Smooth muscle cell (in vitro differentiated cells): ENCODE measurements around the gene TENT5C. TPM values are rescaled to one million over a fixed set of nuclear protein-coding genes. Genes with fewer than 3 reads are reported as not detected.

Experiments
- DNase-seq: peaks from one replicate; lab custom pipeline; 2025; ENCODE audit not compliant: unreplicated experiment; lab: John Stamatoyannopoulos, UW
- H2AFZ ChIP-seq: fragments of 200-600 bp; sonication (generic); 2 replicates; pipeline ENCODE4 v1.6.0; 2016; ENCODE audit warnings: antibody characterized with exemption, low read depth, mild to moderate bottlenecking
- H3F3A ChIP-seq: fragments of 200-600 bp; sonication (generic); 2 replicates; pipeline ENCODE4 v1.6.0; 2017; ENCODE audit warnings: antibody characterized with exemption, low read depth
- H3K27ac ChIP-seq: fragments of 200-600 bp; sonication (generic); 2 replicates; pipeline ENCODE4 v1.5.1; 2016; ENCODE audit warnings: low read depth, mild to moderate bottlenecking
- H3K27me3 ChIP-seq: fragments of 200-600 bp; sonication (generic); 2 replicates; pipeline ENCODE4 v1.6.1; 2016; ENCODE audit warnings: low read depth, mild to moderate bottlenecking
- H3K36me3 ChIP-seq: fragments of 200-600 bp; sonication (generic); 2 replicates; pipeline ENCODE4 v1.5.1; 2016; ENCODE audit warnings: low read depth
- H3K4me1 ChIP-seq: fragments of 200-600 bp; sonication (generic); 2 replicates; pipeline ENCODE4 v1.5.1; 2016; ENCODE audit warnings: low read depth
- H3K4me2 ChIP-seq: fragments of 200-600 bp; sonication (generic); 2 replicates; pipeline ENCODE4 v1.6.0; 2016; ENCODE audit warnings: mild to moderate bottlenecking
- H3K4me3 ChIP-seq: fragments of 200-600 bp; sonication (generic); 2 replicates; pipeline ENCODE4 v1.5.1; 2016; ENCODE audit warnings: mild to moderate bottlenecking
- H3K79me2 ChIP-seq: fragments of 200-600 bp; sonication (generic); 2 replicates; pipeline ENCODE4 v1.6.0; 2016; ENCODE audit warnings: low read depth, mild to moderate bottlenecking
- H3K9ac ChIP-seq: fragments of 200-600 bp; sonication (generic); 2 replicates; pipeline ENCODE4 v1.6.0; 2016; ENCODE audit warnings: low read depth
- H3K9me3 ChIP-seq: fragments of 200-600 bp; sonication (generic); replicated peaks from 2 replicates; pipeline ENCODE4 v1.5.1; 2016; ENCODE audit warnings: low read depth
- H4K20me1 ChIP-seq: fragments of 200-600 bp; sonication (generic); 2 replicates; pipeline ENCODE4 v1.6.0; 2016; ENCODE audit warnings: low read depth
- WGBS: methylation state at CpG from one replicate; pipeline ENCODE4 v1.1.7; 2016; ENCODE audit warnings: low lambda C conversion rate; 5-methylcytosine and 5-hydroxymethylcytosine counted together
- polyA plus RNA-seq: library from polyadenylated mRNA; unstranded; fragments of >200 nt; fragmentation: Nextera tagmentation; extraction: Ambion mirVana; gene quantifications from 2 replicates; pipeline ENCODE4 v1.2.1, GENCODE V29; 2016
- total RNA-seq: library from RNA; depleted of rRNA; stranded (reverse); fragments of >200 nt; gene quantifications from 2 replicates; pipeline ENCODE4 v1.2.3, GENCODE V29; 2014
- TF ChIP-seq, protein P1 (sequence below): fragments of 200-600 bp; sonication (generic); IDR thresholded peaks from 2 replicates; pipeline ENCODE4 v1.5.1; 2017; ENCODE audit warnings: borderline replicate concordance, mild to moderate bottlenecking, antibody characterized with exemption; ENCODE audit not compliant: insufficient read depth, poor library complexity, severe bottlenecking

TENT5C gene
- total and polyA plus RNA-seq, 2 experiments from 2014 or later: 5.3 to 5.7 TPM

DNA sequence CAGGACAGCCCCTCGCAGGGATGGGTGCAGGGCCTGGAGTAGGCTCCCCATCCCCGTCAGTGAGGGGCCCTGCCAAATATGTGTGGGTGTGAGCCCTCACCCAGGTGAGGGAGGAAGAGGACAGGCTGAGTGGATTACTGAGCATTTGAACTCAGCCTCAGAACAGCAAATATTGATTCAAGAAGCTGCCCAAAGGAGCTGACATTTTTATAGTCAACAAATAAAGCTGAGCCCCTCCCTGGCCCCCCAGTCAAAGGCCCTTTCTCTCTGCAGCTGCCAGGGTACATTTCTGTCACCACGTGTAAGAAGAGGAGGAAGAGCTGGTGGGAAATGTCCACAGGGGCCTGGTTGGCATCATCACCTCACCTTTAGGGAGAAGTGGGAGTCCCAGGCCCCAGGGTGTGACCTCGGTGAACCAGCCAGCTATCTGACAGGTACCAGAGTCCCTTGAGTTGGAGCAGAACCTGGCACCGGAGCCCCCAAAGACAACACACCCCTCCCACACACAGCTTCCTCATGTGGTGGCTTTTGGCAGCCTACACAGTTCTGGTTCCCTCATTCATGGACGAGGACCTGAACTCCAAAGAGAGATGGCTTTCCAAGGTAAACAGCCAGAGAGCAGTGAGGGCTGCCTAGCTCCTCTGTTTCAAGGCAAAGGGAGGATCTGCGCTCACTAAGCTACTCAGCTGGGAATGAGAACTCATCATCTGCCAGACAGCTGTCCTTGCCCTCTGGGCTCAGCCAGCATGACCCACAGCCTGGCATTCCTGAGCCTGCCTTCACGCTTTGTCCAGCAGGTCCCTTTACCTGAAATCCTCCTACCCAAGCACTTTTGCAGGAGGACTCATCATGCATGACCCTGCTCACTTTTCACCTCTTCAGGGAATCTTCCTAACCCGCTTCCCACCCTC is 43.0 kb upstream of the TENT5C start:
- Histone ChIP-seq H2AFZ (no peak overlapping the region), H3K9ac (no peak overlapping the region), H3K27ac (no peak overlapping the region), H3K4me1 (no peaks in the 10 kb centered on the region), H4K20me1 (no peaks in the 10 kb centered on the region), H3F3A (no peaks in the 10 kb centered on the region), H3K9me3 (no peaks in the 10 kb centered on the region), H3K36me3 (no peaks in the 10 kb centered on the region), H3K27me3 (no peaks in the 10 kb centered on the region), H3K4me3 (no peak overlapping the region), H3K79me2 (no peaks in the 10 kb centered on the region), H3K4me2 (no peak overlapping the region)
- DNase-seq: no peak
- WGBS: 92% methylated on average over 9 of the region's 9 CpGs
- TF ChIP-seq, protein P1, sequence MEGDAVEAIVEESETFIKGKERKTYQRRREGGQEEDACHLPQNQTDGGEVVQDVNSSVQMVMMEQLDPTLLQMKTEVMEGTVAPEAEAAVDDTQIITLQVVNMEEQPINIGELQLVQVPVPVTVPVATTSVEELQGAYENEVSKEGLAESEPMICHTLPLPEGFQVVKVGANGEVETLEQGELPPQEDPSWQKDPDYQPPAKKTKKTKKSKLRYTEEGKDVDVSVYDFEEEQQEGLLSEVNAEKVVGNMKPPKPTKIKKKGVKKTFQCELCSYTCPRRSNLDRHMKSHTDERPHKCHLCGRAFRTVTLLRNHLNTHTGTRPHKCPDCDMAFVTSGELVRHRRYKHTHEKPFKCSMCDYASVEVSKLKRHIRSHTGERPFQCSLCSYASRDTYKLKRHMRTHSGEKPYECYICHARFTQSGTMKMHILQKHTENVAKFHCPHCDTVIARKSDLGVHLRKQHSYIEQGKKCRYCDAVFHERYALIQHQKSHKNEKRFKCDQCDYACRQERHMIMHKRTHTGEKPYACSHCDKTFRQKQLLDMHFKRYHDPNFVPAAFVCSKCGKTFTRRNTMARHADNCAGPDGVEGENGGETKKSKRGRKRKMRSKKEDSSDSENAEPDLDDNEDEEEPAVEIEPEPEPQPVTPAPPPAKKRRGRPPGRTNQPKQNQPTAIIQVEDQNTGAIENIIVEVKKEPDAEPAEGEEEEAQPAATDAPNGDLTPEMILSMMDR: no peak

DNA sequence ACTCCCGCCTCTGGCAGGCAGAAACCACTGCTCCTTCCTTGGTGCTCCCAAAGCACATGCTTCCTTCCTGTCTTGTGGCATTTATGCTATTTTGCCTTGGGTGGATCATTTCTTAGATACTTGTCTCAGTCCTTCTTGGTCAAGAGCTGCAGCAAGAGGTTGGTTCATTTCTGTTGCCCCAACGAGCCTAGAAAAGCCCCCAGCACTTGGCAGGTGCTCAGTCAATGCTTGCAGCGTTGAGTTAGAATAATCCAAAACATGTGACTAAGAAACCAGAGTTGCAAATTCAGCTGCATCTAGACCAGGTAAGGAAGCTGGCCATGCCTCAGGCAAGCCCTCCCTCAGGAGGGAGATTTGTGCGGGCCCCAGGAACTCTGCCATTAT is 42.4 kb upstream of the TENT5C start:
- Histone ChIP-seq H3F3A (no peaks in the 10 kb centered on the region), H3K27me3 (no peaks in the 10 kb centered on the region), H2AFZ (no peak overlapping the region), H3K4me2 (no peak overlapping the region), H3K27ac (no peak overlapping the region), H3K9ac (no peak overlapping the region), H4K20me1 (no peaks in the 10 kb centered on the region), H3K36me3 (no peaks in the 10 kb centered on the region), H3K9me3 (no peaks in the 10 kb centered on the region), H3K79me2 (no peaks in the 10 kb centered on the region), H3K4me1 (no peaks in the 10 kb centered on the region), H3K4me3 (no peak overlapping the region)
- WGBS: 93% methylated on average over 4 of the region's 4 CpGs
- TF ChIP-seq, protein P1: no peak
- DNase-seq: no peak

DNA sequence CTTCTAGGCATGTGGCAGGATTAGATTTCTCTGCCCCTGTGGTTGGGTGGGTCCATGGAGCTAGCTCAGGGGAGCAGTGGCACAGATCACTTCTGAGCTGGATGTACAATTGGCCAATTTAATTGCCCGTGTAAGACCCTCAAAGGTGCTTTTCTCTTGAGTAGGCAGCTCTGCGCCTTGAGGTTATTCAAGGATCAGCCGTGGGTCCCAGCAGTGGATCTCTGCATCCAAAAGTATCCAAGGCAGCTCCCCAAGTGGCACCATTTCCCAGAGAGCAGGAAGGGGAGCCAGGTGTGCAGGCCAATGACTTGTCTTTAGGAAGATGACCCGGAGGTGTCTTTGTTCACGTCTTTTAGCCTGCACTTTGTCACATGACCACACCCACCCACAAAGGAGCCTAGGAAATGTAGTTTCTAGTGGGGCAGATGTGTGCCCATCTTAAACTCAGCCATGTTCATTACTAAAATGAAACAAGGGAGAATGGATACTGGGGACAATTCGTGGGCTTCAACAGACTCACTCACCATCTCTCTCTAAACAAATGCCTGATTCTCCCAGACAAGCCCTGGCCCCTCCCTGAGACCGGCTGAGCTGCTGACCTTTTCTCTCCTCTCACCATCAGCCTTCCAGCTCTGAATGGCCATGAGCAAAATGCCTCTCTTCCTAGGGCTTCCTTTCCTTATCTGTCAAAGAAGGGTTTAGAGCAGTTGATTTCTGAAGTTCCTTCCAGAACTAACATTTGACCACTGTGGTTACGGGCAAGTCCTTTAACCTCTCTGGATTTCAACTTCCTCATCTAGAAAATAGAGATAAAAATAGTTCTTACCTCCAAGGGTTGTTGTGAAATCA is 41.4 kb upstream of the TENT5C start:
- Histone ChIP-seq H3K27me3 (no peaks in the 10 kb centered on the region), H3F3A (no peaks in the 10 kb centered on the region), H3K4me2 (no peak overlapping the region), H3K27ac (no peak overlapping the region), H3K9ac (no peak overlapping the region), H3K79me2 (no peaks in the 10 kb centered on the region), H3K9me3 (no peaks in the 10 kb centered on the region), H2AFZ (no peak overlapping the region), H4K20me1 (no peaks in the 10 kb centered on the region), H3K36me3 (no peaks in the 10 kb centered on the region), H3K4me3 (no peak overlapping the region), H3K4me1 (no peaks in the 10 kb centered on the region)
- 84% methylated on average over 8 of the region's 8 CpGs for WGBS
- DNase-seq: no peak
- TF ChIP-seq, protein P1: no peak
